RWPE2 (cell line): ENCODE data around the gene ANAPC2.
A peak's percentile ranks its signal among the peaks of the same experiment; 100 is the strongest.

ENCODE experiments used
- ATAC-seq: fragments of 200-7000 bp; cut with Tn5 transposase; 3 replicates; pipeline ENCODE4 v1.9.1; 2021; ENCODE audit warnings: low read depth
- DNase-seq: peaks from one replicate; pipeline ENCODE4 v3.0.0-alpha.2; 2020; ENCODE audit warnings: low spot score
- H3K27ac ChIP-seq: fragments of 450-650 bp; 2 replicates; pipeline ENCODE4 v1.5.1; 2017; ENCODE audit warnings: mild to moderate bottlenecking; ENCODE audit not compliant: poor library complexity, severe bottlenecking
- H3K27me3 ChIP-seq: fragments of 250-450 bp; sonication (Bioruptor Pico); 2 replicates; pipeline ENCODE4 v1.5.1; 2021; ENCODE audit warnings: mild to moderate bottlenecking, moderate library complexity; ENCODE audit not compliant: insufficient read depth, poor library complexity, severe bottlenecking
- H3K36me3 ChIP-seq: fragments of 250-450 bp; sonication (Bioruptor Pico); 2 replicates; pipeline ENCODE4 v1.5.1; 2020; ENCODE audit warnings: low read depth, mild to moderate bottlenecking, moderate library complexity
- H3K4me1 ChIP-seq: fragments of 250-450 bp; sonication (Bioruptor Pico); 2 replicates; pipeline ENCODE4 v1.5.1; 2021; ENCODE audit warnings: mild to moderate bottlenecking, moderate library complexity; ENCODE audit not compliant: insufficient read depth, poor library complexity, severe bottlenecking
- H3K4me3 ChIP-seq: fragments of 250-450 bp; sonication (Bioruptor Pico); 2 replicates; pipeline ENCODE4 v1.5.1; 2021; ENCODE audit warnings: mild to moderate bottlenecking, moderate library complexity; ENCODE audit not compliant: severe bottlenecking
- H3K9me3 ChIP-seq: fragments of 250-450 bp; sonication (Bioruptor Pico); 2 replicates; pipeline ENCODE4 v1.5.1; 2021; ENCODE audit warnings: mild to moderate bottlenecking, moderate library complexity; ENCODE audit not compliant: severe bottlenecking
- CTCF ChIP-seq: fragments of 450-650 bp; IDR thresholded peaks from one replicate; pipeline ENCODE4 v1.5.1; 2017; ENCODE audit warnings: mild to moderate bottlenecking, moderate library complexity; ENCODE audit not compliant: poor library complexity, severe bottlenecking

The ANAPC2 gene, protein sequence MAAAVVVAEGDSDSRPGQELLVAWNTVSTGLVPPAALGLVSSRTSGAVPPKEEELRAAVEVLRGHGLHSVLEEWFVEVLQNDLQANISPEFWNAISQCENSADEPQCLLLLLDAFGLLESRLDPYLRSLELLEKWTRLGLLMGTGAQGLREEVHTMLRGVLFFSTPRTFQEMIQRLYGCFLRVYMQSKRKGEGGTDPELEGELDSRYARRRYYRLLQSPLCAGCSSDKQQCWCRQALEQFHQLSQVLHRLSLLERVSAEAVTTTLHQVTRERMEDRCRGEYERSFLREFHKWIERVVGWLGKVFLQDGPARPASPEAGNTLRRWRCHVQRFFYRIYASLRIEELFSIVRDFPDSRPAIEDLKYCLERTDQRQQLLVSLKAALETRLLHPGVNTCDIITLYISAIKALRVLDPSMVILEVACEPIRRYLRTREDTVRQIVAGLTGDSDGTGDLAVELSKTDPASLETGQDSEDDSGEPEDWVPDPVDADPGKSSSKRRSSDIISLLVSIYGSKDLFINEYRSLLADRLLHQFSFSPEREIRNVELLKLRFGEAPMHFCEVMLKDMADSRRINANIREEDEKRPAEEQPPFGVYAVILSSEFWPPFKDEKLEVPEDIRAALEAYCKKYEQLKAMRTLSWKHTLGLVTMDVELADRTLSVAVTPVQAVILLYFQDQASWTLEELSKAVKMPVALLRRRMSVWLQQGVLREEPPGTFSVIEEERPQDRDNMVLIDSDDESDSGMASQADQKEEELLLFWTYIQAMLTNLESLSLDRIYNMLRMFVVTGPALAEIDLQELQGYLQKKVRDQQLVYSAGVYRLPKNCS

DNA sequence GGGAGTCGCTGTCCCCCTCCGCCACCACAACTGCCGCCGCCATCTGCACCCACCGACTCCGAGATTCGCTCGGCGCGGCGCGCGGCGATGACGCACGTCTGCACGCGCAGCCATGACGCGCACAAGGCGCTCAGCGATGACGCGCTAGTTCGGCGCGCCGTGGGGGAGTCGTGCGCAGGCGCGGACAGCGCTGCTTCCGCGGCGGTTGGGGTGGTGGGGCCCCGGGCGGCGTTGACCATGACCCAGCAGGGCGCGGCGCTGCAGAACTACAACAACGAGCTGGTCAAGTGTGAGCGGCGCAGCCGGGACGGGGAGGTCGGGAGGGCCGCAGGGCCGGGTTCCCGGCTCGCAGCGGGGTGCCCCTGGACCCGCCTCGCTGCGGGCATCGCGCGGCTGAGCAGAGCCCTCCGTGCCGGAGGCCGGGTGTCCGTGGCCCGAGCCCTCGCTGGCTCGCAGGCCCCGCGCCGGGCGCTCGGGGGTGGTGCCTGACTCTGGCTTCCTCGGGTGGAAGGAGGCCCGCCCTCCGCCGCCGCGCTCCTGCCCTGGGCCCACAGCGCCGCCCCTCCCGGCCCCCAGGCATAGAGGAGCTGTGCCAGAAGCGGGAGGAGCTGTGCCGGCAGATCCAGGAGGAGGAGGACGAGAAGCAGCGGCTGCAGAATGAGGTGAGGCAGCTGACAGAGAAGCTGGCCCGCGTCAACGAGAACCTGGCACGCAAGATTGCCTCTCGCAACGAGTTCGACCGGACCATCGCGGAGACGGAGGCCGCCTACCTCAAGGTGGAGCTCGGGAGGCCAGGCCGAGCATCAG, at the start of gene ANAPC2, which contains the start of gene SSNA1:
Gene ANAPC2, minus strand, starts transcription at position 71 of the 807 bp plus-strand sequence. Its CDS starts 28 bp downstream, at position 43.
Gene SSNA1, plus strand, starts transcription at position 187 of the 807 bp plus-strand sequence. Its CDS starts 51 bp downstream, at position 238.
- peak within 1 kb of the TSS; percentile 73 for H3K27ac ChIP-seq
- no peaks in the 10 kb centered on the region for H3K9me3 ChIP-seq
- H3K27me3 ChIP-seq = no peaks in the 10 kb centered on the region
- H3K4me3 ChIP-seq = peak within 1 kb of the TSS; percentile 52
- peak; percentile 74 for ATAC-seq
- peak; percentile 88 for DNase-seq
- peaks cover 5% of the 10 kb centered on the region for H3K4me1 ChIP-seq
- TF ChIP-seq CTCF = peak; percentile 72
- peaks cover 20% of the 10 kb centered on the region for H3K36me3 ChIP-seq

DNA sequence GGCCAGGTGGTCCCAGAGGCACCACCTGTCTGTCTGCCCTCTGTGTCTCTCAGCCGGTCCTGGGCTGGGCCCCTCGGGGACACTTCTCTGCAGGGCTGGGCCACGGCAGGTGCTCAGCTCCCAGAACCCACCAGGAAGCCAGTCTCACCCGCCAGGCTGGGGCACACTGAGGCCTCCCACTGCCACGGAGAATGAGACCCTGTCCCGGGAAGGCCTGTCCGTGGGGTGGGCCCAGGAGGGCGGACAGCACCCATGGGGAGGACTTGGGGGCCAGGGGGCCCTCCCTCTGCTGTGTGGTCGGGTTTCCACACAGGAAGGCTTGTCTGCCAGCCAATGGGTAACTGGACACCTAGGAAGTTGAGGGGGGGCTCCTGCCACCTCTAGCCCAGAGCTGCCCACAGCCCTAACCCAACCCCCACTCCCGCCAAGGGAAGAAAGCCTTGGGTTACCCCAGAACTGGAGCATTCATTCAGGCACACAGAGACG, 48.6 kb upstream of the ANAPC2 start:
- H3K4me3 ChIP-seq = no peak overlapping the region
- DNase-seq = no peak
- no peak for TF ChIP-seq CTCF
- no peaks in the 10 kb centered on the region for H3K4me1 ChIP-seq
- H3K9me3 ChIP-seq = no peaks in the 10 kb centered on the region
- ATAC-seq = no peak
- H3K27ac ChIP-seq = no peak overlapping the region
- H3K36me3 ChIP-seq = peaks cover 5% of the 10 kb centered on the region
- H3K27me3 ChIP-seq = peaks cover 4% of the 10 kb centered on the region

DNA sequence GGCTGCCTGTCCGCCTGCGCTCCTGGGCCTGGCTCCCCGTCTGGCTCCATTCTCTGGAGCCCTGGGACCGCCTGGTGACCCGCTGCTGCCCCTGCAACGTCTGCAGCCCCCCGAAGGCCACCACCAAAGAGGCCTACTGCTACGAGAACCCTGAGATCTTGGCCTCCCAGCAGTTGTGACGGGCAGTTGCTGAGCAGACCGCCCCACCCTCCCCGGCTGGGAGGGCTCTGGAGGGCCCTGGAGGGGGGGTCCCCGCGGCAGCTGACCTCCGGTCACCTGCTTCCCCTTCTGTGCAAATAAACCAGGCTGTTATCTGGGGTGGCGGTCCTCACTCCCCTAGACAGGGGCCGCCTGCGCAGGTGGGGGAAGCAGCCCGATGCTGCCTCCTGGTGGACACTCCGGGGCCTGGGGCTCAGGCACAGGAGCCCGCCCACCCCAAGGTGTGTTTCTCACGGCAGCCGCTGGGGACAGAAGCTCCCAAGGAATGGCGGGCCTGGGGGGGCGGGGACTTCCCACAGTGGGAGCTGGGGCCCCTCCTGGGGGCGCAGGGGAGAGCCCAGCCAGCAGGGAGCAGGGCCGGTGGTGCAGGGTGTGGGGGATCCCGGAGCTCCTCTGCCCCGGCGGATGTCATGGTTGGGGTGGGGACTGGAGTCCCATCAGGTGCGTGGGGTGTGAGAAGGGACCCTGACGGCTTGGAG, 48.0 kb upstream of the ANAPC2 start:
- H3K4me1 ChIP-seq = no peaks in the 10 kb centered on the region
- no peak overlapping the region for H3K27ac ChIP-seq
- H3K36me3 ChIP-seq = no peaks in the 10 kb centered on the region

More for the DNA sequence above, 48.0 kb upstream of the ANAPC2 start:
- H3K9me3 ChIP-seq = no peaks in the 10 kb centered on the region
- H3K27me3 ChIP-seq = peaks cover 4% of the 10 kb centered on the region
- H3K4me3 ChIP-seq = no peak overlapping the region
- TF ChIP-seq CTCF = peak; percentile 97
- ATAC-seq = peak; percentile 37
- no peak for DNase-seq
